ENCODE data around the gene SHC2. TPM values are rescaled to one million over a fixed set of nuclear protein-coding genes. Genes with fewer than 3 reads are reported as not detected.

The SHC2 gene
- total RNA-seq, 1 donor from 2014 or later = 24.0 TPM

DNA sequence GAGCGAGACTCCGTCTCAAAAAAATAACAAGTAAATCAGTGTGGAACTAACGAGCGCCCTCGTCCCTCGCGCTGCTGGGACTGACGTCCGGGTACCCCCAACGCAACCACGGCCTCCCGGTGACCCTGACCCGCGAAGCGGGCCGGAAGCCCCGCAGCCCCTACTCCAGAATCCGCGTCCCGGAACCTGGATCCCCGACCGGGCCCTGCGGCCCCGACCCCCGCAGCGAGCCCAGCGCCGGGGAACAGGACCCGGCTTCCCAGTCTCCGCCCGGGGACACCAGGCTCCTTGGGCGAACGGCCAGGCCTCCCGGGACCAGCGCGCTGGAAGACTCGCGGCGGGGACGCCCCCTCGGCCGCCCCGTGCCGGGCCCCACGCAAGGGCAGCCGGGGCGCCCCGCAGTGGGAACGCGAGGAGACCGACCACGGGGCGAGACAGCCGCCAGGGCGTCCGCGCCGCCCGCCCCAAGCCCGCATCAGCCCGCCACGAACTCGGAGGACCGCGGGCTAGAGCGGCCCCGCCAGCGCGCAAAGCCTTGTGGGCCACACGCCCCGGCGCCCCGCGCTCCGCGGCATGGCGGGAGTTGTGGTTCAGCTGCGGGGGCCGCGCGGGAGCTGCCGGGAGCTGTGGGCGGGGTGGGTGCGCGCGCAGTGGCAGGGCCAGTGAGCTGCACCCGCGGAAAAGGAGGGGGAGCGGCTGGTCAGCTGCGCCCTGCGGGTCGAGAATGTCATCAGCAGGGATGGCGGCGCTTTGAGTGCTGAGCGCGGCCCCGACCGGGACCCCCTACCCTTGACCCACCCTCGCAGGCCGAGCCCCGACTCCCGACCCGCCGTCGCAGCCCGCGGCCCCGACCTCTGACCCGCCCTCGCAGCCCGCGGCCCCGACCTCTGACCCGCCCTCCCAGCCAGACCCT lies 27.9 kb upstream of the SHC2 start:
- peaks cover 8% of the 10 kb centered on the region for H3K4me1 ChIP-seq
- H3K9me3 ChIP-seq = no peaks in the 10 kb centered on the region
- TF ChIP-seq, protein P1, sequence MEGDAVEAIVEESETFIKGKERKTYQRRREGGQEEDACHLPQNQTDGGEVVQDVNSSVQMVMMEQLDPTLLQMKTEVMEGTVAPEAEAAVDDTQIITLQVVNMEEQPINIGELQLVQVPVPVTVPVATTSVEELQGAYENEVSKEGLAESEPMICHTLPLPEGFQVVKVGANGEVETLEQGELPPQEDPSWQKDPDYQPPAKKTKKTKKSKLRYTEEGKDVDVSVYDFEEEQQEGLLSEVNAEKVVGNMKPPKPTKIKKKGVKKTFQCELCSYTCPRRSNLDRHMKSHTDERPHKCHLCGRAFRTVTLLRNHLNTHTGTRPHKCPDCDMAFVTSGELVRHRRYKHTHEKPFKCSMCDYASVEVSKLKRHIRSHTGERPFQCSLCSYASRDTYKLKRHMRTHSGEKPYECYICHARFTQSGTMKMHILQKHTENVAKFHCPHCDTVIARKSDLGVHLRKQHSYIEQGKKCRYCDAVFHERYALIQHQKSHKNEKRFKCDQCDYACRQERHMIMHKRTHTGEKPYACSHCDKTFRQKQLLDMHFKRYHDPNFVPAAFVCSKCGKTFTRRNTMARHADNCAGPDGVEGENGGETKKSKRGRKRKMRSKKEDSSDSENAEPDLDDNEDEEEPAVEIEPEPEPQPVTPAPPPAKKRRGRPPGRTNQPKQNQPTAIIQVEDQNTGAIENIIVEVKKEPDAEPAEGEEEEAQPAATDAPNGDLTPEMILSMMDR (IDR thresholded peaks at IDR 0.05) = no peak
- H3K27ac ChIP-seq = peak overlapping the region; percentile 97
- H3K27me3 ChIP-seq (ENCODE audit: low read depth) = peaks cover 20% of the 10 kb centered on the region
- H3K4me3 ChIP-seq = peak overlapping the region; percentile 95
- DNase-seq (peak; percentile 98), ATAC-seq (peak; percentile 98 to 99)
- intact Hi-C loops (cut with DNase I) = no loop called here
- no peaks in the 10 kb centered on the region for H3K36me3 ChIP-seq

- Histone ChIP-seq H3K27ac (no peak overlapping the region), H3K36me3 (no peaks in the 10 kb centered on the region), H3K4me3 (no peak overlapping the region), H3K9me3 (no peaks in the 10 kb centered on the region), H3K27me3 (ENCODE audit: low read depth) (peaks cover 20% of the 10 kb centered on the region), H3K4me1 (peaks cover 8% of the 10 kb centered on the region)
- intact Hi-C loops (cut with DNase I) = no loop called here
- ATAC-seq (no peak), DNase-seq (no peak)
- TF ChIP-seq, protein P1 (IDR thresholded peaks at IDR 0.05) = no peak
Observed at GRCh38 chr19:485583-486236, 24.9 kb upstream of the SHC2 start.

DNA sequence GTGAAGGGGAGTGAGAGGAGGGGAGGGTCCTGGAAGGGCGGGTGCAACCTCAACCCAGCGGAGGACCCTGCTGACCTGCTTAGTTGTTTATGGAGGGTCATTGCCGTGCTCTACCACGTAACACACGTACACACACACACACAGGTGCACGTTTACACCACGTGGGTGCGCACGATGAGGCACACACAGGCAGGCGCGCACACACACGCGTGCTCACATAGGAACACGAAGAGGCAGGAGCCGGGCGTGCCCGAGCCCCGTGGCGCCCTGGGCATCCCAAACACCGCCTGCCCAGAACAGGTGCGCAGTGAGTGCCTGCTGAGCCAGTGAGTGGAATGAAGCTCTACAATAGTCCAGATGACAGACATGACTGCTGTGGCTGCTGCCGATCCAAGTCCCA lies 24.2 kb upstream of the SHC2 start:
- no peak for ATAC-seq
- no peaks in the 10 kb centered on the region for H3K9me3 ChIP-seq
- no peak overlapping the region for H3K27ac ChIP-seq
- peaks cover 8% of the 10 kb centered on the region for H3K4me1 ChIP-seq
- no peak overlapping the region for H3K4me3 ChIP-seq
- intact Hi-C loops (cut with DNase I) = no loop called here
- no peaks in the 10 kb centered on the region for H3K36me3 ChIP-seq
- DNase-seq = no peak
- H3K27me3 ChIP-seq (ENCODE audit: low read depth) = peaks cover 20% of the 10 kb centered on the region
- TF ChIP-seq, protein P1 (IDR thresholded peaks at IDR 0.05) = no peak

- Histone ChIP-seq H3K36me3 (no peaks in the 10 kb centered on the region), H3K9me3 (no peaks in the 10 kb centered on the region), H3K27ac (no peak overlapping the region), H3K4me3 (no peak overlapping the region), H3K27me3 (ENCODE audit: low read depth) (peaks cover 20% of the 10 kb centered on the region), H3K4me1 (peaks cover 8% of the 10 kb centered on the region)
- intact Hi-C loops (cut with DNase I) = no loop called here
- ATAC-seq = no peak
- TF ChIP-seq, protein P1 (IDR thresholded peaks at IDR 0.05) = no peak
- DNase-seq = no peak
Observed at GRCh38 chr19:484494-484893, 23.7 kb upstream of the SHC2 start.

DNA sequence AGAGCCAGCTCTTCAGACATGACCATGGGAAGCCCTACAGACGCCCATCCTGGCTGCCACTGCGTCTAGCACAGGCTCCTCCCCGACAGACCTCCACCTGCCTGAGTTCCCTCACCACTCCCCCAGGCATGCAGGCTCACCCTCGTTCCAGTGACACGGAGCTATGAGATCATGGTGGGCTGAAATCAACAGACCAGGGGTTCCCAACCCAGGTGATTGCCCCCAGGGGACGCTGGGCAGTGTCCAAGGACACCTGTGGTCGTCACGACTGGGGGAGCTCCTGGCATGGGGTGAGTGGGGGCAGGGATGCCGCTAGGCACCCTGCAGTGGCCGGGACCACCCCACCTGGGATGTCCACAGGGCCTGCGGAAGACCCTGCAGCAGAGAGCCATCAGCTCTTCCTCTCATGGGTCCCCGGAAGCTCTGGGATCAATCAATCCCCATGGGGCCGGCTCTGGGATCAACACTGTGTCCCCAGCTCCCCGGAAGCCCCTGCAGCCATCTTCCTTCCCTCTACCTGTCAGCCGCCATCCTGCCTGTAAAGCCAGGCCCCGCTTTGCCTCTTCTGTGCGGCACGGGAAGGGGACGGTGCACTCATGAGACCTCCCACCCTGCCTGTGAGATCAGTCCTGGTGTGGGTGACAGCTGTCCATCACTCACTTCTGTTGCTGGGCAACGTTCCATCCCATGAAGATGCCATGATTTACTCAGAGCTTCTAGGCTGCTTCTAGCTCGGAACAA lies 22.7 kb upstream of the SHC2 start:
- Histone ChIP-seq H3K4me1 (peaks cover 7% of the 10 kb centered on the region), H3K27me3 (ENCODE audit: low read depth) (peaks cover 20% of the 10 kb centered on the region), H3K36me3 (no peaks in the 10 kb centered on the region), H3K4me3 (no peak overlapping the region), H3K9me3 (no peaks in the 10 kb centered on the region), H3K27ac (no peak overlapping the region)
- intact Hi-C loops (cut with DNase I) = no loop called here
- DNase-seq (no peak), ATAC-seq (no peak)
- TF ChIP-seq, protein P1 (IDR thresholded peaks at IDR 0.05) = no peak
